ENCODE results near the gene E2F4.

E2F4 gene

GRCh38 chr16:67177743-67178699, 13.9 kb upstream of the E2F4 start:
- peaks cover 43% of the 10 kb centered on the region for H3K4me1 Mint-ChIP-seq (ENCODE audit: low read depth)
- peak overlapping the region; percentile 71 for H3K27ac Mint-ChIP-seq
- H3K4me3 Mint-ChIP-seq, result peak overlapping the region; percentile 73
- H3K36me3 Mint-ChIP-seq (ENCODE audit: low read depth), result peaks cover 26% of the 10 kb centered on the region
- no peaks in the 10 kb centered on the region for H3K9me3 Mint-ChIP-seq
- H3K27me3 Mint-ChIP-seq (ENCODE audit: low read depth), result no peaks in the 10 kb centered on the region

DNA sequence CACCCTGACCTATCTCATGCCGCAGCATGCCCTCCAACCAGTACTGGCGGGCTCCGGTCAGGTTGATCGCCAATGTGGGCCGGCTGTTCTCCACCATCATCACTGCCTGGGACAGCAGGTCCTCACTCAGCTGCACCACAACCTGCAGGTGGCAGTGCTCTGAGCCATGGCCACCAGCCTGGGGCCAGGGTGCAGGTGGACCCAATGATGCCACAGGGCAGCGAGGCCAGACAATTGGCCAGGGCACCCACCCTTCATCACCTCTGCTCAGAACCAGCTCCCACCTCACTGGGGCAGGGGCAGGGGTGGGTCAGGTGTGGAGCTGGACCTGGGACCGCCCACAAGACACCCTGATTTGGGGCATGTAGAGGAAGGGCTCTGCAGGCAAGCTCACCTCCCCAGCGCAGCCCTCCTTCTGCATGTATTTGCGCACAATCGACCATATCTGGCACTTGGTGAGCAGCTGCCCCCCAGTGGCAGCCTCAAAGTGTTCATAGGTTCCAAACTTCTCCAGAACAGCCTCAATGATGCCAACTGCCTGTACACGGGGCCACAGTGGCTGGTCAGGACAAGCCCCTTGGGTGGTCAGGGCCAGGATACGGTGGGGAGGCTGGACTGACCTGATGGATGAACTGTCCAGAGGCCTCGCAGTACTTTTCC, 12.4 kb upstream of the E2F4 start:
- no peaks in the 10 kb centered on the region for H3K27me3 Mint-ChIP-seq (ENCODE audit: low read depth)
- no peak overlapping the region for H3K27ac Mint-ChIP-seq
- peaks cover 32% of the 10 kb centered on the region for H3K4me1 Mint-ChIP-seq (ENCODE audit: low read depth)
- no peak overlapping the region for H3K4me3 Mint-ChIP-seq
- no peaks in the 10 kb centered on the region for H3K9me3 Mint-ChIP-seq
- H3K36me3 Mint-ChIP-seq (ENCODE audit: low read depth), result peaks cover 18% of the 10 kb centered on the region

DNA sequence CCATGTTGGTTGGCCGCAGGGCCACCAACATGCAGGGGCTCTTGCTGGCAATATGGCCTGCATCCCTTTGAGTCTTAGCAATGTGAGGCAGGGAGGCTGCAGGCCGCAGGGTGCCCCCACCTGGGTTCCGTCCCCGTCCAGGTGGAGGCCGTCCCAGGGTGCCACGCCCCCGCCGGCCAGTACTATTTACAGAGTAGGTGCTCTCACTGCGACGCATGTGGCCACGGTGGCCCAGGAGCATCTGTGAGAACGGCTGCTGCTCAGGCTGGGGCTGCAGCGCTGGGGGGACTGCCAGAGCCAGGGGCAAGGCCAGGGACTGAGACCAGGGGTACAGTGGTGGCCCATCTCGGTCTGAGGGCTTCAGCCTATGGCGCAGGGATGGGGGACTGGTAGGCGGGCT, 11.8 kb upstream of the E2F4 start:
- H3K27ac Mint-ChIP-seq, result no peak overlapping the region
- peaks cover 18% of the 10 kb centered on the region for H3K36me3 Mint-ChIP-seq (ENCODE audit: low read depth)
- peaks cover 32% of the 10 kb centered on the region for H3K4me1 Mint-ChIP-seq (ENCODE audit: low read depth)
- H3K4me3 Mint-ChIP-seq, result no peak overlapping the region
- H3K9me3 Mint-ChIP-seq, result no peaks in the 10 kb centered on the region
- H3K27me3 Mint-ChIP-seq (ENCODE audit: low read depth), result peaks cover 2% of the 10 kb centered on the region

DNA sequence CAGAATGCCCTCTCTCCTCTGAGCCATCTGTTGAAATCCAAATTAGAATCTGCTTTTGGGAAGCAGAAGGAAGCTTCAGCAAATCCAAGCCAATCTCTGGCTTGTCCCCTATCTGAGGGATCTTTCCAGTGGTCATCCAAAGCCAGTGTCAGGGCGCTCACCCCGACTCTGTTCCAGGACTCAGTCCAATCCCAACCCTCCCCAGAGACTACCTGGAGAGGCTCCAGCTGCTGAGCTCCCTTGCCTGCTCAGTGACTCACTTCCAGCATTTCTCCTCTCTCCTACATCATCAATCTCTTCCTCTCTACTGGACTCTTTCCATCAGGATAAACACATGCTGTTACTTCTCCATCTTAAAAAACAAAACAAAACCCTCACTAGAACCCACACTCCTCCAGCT, 10.6 kb upstream of the E2F4 start:
- no peaks in the 10 kb centered on the region for H3K9me3 Mint-ChIP-seq
- peaks cover 9% of the 10 kb centered on the region for H3K36me3 Mint-ChIP-seq (ENCODE audit: low read depth)
- H3K4me1 Mint-ChIP-seq (ENCODE audit: low read depth), result peaks cover 29% of the 10 kb centered on the region
- no peak overlapping the region for H3K27ac Mint-ChIP-seq
- no peak overlapping the region for H3K4me3 Mint-ChIP-seq
- peaks cover 8% of the 10 kb centered on the region for H3K27me3 Mint-ChIP-seq (ENCODE audit: low read depth)

- Mint-ChIP-seq H3K4me1 (ENCODE audit: low read depth) (peaks cover 23% of the 10 kb centered on the region), H3K27me3 (ENCODE audit: low read depth) (peaks cover 8% of the 10 kb centered on the region), H3K4me3 (no peak overlapping the region)
Measured at GRCh38 chr16:67182288-67182687, 9.7 kb upstream of the E2F4 start.

DNA sequence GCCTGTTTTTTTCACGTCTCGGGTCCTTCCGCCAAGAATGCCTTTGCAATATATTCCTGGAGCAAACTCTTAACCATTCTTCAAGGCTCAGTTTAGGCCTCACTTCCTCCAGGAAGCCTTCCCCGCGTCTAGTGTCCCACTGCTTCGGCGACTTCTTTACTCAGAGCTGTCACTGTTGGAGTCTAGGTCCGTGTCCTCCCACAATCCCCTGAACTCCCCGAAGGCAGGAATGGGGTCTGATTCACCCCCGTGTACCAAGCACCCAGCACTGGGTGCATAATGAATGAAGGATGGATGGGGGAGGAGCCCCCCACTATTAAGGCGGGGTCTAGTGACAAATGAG, 8.7 kb upstream of the E2F4 start:
- Mint-ChIP-seq H3K27me3 (ENCODE audit: low read depth) (peaks cover 8% of the 10 kb centered on the region), H3K4me1 (ENCODE audit: low read depth) (peaks cover 17% of the 10 kb centered on the region), H3K9me3 (no peaks in the 10 kb centered on the region), H3K27ac (no peak overlapping the region), H3K4me3 (no peak overlapping the region), H3K36me3 (ENCODE audit: low read depth) (peaks cover 2% of the 10 kb centered on the region)

More at GRCh38 chr16:67182288-67182687, 9.7 kb upstream of the E2F4 start:
- Mint-ChIP-seq H3K36me3 (ENCODE audit: low read depth) (peaks cover 6% of the 10 kb centered on the region), H3K9me3 (no peaks in the 10 kb centered on the region), H3K27ac (no peak overlapping the region)

DNA sequence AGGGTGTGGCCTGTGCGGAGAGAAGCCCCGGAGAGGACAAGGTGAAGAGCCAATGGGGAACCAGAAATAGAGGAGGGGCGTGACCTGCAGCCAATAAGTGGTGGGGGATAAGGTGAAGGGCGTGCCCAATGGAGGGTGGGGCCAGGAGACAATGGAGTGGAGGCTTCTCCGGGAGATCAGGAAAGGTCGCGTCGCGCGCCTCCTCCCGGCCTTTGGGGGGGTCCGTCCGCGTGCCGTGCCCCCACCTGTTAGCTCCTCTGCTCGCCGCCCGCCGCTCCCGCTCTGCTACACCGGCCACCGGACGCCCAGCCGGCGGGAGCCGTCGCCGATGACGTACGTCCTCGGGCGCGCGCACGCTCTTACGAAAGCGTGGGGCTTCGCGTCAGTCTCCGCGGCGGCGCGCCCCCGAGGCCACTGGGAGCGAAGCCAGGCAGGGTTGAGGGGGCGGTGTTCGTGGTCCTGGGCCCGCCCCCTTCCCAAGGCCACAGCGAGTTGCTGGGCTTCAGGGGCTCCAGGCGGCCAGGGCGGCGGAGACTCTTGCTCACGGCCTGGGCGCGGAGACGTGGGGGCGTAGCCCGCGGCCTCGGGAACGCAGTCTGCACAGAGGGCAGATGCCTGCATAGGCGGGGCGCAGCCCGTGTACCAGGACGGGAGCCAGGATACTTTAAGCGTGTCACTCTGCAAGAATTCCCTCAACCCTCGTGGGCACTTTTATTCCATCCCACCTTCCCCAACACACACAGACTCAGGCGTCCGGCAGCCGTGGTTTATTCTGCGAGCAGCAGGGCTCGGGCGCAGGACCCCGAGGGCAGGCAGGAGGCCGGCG, 8.1 kb upstream of the E2F4 start, which contains the start of gene MATCAP1:
MATCAP1 (minus strand) TSS at position 337 of the 826 bp plus-strand sequence. CDS start 3,353 bp downstream, outside the sequence.
- peaks cover 2% of the 10 kb centered on the region for H3K36me3 Mint-ChIP-seq (ENCODE audit: low read depth)
- peak within 1 kb of the TSS; percentile 66 for H3K4me3 Mint-ChIP-seq
- H3K27ac Mint-ChIP-seq, result peak within 1 kb of the TSS; percentile 33
- peaks cover 8% of the 10 kb centered on the region for H3K27me3 Mint-ChIP-seq (ENCODE audit: low read depth)
- no peaks in the 10 kb centered on the region for H3K9me3 Mint-ChIP-seq
- peaks cover 13% of the 10 kb centered on the region for H3K4me1 Mint-ChIP-seq (ENCODE audit: low read depth)

DNA sequence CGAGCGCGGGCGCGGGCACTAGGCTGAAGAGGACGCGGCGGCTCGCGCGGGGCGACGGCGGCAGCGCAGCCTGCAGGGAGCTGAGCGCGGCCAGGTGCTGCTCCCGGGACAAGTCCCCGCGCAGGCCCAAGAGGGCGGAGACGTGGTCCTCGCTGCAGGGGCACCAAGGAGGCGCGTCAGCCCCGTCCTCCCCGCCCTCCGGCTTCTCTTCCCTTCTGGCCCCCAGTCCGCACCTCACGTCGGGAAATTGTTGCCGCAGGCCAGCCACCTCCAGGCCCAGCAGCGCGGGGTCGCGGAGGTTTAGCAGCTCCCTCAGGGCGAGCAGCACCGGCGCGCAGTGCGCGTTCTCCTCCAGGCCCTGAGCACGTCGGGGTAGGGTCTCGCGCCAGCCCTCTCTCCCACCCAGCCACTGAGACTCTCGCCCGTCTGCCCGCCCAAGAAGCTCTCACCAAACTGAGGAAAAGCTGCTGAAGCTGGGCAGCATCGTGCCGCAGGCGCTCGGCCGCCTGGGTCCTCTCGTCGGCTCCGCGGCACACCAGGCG, 7.4 kb upstream of the E2F4 start:
- peak overlapping the region; percentile 66 for H3K4me3 Mint-ChIP-seq
- H3K36me3 Mint-ChIP-seq (ENCODE audit: low read depth), result peaks cover 2% of the 10 kb centered on the region
- no peak overlapping the region for H3K27ac Mint-ChIP-seq
- H3K27me3 Mint-ChIP-seq (ENCODE audit: low read depth), result peaks cover 8% of the 10 kb centered on the region
- no peaks in the 10 kb centered on the region for H3K9me3 Mint-ChIP-seq
- H3K4me1 Mint-ChIP-seq (ENCODE audit: low read depth), result peaks cover 8% of the 10 kb centered on the region

DNA sequence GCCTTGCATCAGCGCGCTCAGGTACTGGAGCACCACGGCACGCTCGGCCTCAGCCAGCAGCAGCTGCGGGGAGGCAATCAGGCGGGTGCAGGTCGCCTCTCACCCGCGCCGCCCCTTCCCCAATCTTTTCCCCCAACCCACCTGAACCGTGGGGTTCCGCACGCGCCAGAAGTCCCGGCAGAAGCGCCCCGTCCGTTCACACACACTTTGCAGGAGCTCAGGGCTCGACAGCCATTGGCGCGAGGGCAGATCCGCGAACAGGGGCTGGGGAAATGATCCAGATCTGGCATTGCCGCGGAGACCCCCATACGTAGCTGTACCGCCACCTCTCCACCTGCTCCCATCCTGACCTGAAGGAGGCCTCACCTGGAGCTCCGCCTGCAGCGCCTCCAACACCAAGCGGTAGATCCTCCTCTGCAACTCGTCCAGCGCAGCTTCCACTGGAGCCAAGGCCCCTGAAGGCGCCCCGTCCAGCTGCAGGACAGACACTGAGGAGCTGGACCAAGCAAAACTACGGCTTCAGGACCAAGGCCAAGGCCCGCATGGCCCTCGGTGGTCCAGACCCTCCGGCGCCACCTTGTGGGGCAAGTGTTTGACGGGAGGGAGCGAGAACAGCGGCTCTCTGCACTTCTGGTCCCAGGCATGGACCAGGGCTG, 6.8 kb upstream of the E2F4 start:
- Mint-ChIP-seq H3K36me3 (ENCODE audit: low read depth) (peaks cover 2% of the 10 kb centered on the region), H3K4me1 (ENCODE audit: low read depth) (peaks cover 8% of the 10 kb centered on the region), H3K27me3 (ENCODE audit: low read depth) (peaks cover 8% of the 10 kb centered on the region), H3K4me3 (peak overlapping the region; percentile 86), H3K9me3 (no peaks in the 10 kb centered on the region), H3K27ac (peak overlapping the region; percentile 79)

GRCh38 chr16:67185651-67186134, 6.3 kb upstream of the E2F4 start:
- H3K36me3 Mint-ChIP-seq (ENCODE audit: low read depth), result peaks cover 2% of the 10 kb centered on the region
- peak overlapping the region; percentile 86 for H3K4me3 Mint-ChIP-seq
- H3K9me3 Mint-ChIP-seq, result no peaks in the 10 kb centered on the region
- peaks cover 8% of the 10 kb centered on the region for H3K4me1 Mint-ChIP-seq (ENCODE audit: low read depth)
- no peak overlapping the region for H3K27ac Mint-ChIP-seq
- H3K27me3 Mint-ChIP-seq (ENCODE audit: low read depth), result peaks cover 8% of the 10 kb centered on the region

- Mint-ChIP-seq H3K4me3 (no peak overlapping the region), H3K27me3 (ENCODE audit: low read depth) (peaks cover 8% of the 10 kb centered on the region), H3K4me1 (ENCODE audit: low read depth) (peaks cover 12% of the 10 kb centered on the region), H3K27ac (no peak overlapping the region), H3K9me3 (no peaks in the 10 kb centered on the region), H3K36me3 (ENCODE audit: low read depth) (peaks cover 2% of the 10 kb centered on the region)
Measured at GRCh38 chr16:67186550-67186950, 5.4 kb upstream of the E2F4 start.

DNA sequence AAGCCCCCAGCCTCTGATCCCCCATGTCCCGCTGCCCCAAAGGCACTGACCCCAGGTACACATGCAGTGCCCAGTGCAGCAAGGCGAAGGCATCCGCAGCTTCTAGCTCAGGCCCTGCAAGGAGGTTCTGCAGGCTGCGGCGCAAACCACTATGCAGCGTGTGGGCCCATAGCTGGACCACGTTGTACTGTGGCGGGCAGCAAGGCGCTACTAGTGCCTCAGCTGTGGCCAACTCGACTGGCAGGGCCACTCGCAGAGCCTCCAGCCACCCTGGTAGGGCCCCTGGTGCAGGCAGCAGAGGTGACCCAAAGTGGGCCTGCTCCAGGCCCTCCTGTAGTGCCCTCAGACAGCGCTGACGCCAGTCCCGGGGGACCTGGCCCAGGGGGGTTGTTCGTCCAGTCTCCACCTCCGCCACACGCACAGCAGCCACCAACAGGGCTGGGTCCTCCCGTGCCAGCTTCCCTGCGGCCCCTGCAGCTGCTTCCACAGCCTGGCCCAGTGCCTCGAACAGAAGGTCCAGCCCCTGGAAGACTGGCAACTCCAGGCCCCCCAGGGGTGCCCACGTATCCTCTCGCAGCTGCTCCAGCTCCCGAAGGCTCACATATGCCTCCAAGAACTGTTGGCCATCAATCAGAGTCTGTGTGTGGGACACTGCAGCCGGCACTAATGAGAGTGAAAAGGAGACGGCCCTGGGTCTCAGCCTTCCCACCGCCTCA, 4.6 kb upstream of the E2F4 start:
- Mint-ChIP-seq H3K4me1 (ENCODE audit: low read depth) (peaks cover 15% of the 10 kb centered on the region), H3K9me3 (no peaks in the 10 kb centered on the region), H3K4me3 (no peak overlapping the region), H3K36me3 (ENCODE audit: low read depth) (peaks cover 2% of the 10 kb centered on the region), H3K27ac (no peak overlapping the region), H3K27me3 (ENCODE audit: low read depth) (peaks cover 8% of the 10 kb centered on the region)

DNA sequence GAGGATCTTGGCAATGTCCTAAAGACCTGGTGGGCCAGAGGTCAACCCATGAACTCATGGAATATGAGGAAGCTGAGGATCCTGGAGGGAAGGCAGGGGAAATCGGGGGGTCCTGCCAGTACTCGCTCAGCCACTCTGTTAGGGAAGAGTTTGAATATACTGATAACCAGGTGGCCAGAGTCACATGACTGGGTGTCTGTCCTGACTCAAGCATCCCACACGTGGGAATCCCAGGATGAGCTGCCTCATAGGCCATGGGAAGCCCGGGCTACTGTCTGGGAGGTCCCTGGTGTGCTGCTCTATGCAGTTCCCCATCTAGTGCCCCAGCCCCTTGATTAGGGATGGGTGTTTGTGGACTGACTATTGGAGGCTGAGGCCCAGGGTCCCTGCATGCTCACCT, 3.6 kb upstream of the E2F4 start:
- Mint-ChIP-seq H3K4me3 (no peak overlapping the region), H3K4me1 (ENCODE audit: low read depth) (peaks cover 21% of the 10 kb centered on the region), H3K27ac (no peak overlapping the region), H3K27me3 (ENCODE audit: low read depth) (peaks cover 8% of the 10 kb centered on the region), H3K9me3 (no peaks in the 10 kb centered on the region), H3K36me3 (ENCODE audit: low read depth) (peaks cover 6% of the 10 kb centered on the region)
